Body of pancreas (tissue), 4 donors: ENCODE results near the gene IL22RA1.

Experiments
- CTCF ChIP-seq, 7 experiments: fragments of 450-650 bp in 4 of 7; fragments of 200-600 bp in 3 of 7; sonication (generic) in 3 of 7; IDR thresholded peaks; one replicate each; pipeline ENCODE4 v1.5.1; 2016 to 2019; ENCODE audit warnings: antibody characterized with exemption in 7 of 7
- POLR2A ChIP-seq, 3 donors: fragments of 450-650 bp; IDR thresholded peaks; one replicate each; pipeline ENCODE4 v1.6.1; 2016; ENCODE audit warnings: antibody characterized with exemption in 3 of 3, mild to moderate bottlenecking in 2 of 3

GRCh38 chr1:24186993-24187790 lies 44.3 kb upstream of the IL22RA1 start, which contains the start of gene IFNLR1:
- peak; percentile 48 to 65 (median 56) for TF ChIP-seq POLR2A (IDR thresholded peaks at IDR 0.05)
- no peak for TF ChIP-seq CTCF (IDR thresholded peaks at IDR 0.05)
